Peyer's patch (tissue), 4 donors: ENCODE results near the gene INSRR.

Source experiments
- POLR2A ChIP-seq, 2 donors: fragments of 450-650 bp; IDR thresholded peaks; one replicate each; pipeline ENCODE4 v1.5.1; 2017; ENCODE audit warnings: antibody characterized with exemption in 2 of 2, mild to moderate bottlenecking in 2 of 2, moderate library complexity in 2 of 2
- TF ChIP-seq, protein P1 (sequence below), 6 experiments: fragments of 450-650 bp in 4 of 6; fragments of 200-600 bp in 2 of 6; sonication (generic) in 1 of 6; IDR thresholded peaks; one replicate each; pipeline ENCODE4 v1.5.1; 2017 to 2019; ENCODE audit warnings: antibody characterized with exemption in 6 of 6, mild to moderate bottlenecking in 3 of 6, moderate library complexity in 1 of 6

DNA sequence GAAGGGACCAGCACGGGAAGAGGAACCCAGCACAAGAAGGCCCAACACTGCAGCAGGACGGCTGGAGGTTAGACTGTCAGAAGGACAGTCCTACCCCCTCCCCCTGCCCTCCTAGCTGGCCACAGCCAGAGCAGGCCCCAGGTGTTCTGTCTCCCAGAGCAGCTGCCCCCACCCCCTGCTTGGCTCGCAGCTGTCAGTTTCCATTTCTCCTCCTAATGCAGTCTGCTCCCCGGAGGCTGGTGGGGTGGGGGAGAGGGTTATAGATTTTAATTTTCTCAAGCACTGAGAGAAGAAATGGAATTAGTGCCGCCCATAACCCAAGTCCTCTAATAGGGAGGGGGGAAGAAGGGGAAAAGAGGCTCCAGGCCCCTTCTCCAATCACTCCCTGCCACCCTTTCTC is 21.6 kb upstream of the INSRR start:
- TF ChIP-seq, protein P1, sequence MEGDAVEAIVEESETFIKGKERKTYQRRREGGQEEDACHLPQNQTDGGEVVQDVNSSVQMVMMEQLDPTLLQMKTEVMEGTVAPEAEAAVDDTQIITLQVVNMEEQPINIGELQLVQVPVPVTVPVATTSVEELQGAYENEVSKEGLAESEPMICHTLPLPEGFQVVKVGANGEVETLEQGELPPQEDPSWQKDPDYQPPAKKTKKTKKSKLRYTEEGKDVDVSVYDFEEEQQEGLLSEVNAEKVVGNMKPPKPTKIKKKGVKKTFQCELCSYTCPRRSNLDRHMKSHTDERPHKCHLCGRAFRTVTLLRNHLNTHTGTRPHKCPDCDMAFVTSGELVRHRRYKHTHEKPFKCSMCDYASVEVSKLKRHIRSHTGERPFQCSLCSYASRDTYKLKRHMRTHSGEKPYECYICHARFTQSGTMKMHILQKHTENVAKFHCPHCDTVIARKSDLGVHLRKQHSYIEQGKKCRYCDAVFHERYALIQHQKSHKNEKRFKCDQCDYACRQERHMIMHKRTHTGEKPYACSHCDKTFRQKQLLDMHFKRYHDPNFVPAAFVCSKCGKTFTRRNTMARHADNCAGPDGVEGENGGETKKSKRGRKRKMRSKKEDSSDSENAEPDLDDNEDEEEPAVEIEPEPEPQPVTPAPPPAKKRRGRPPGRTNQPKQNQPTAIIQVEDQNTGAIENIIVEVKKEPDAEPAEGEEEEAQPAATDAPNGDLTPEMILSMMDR (IDR thresholded peaks at IDR 0.05), result no peak
- TF ChIP-seq POLR2A (IDR thresholded peaks at IDR 0.05), result no peak
